HG03575 (cell line): ENCODE data around the gene LRMDA.

ENCODE experiments used
- ATAC-seq: cut with Tn5 transposase; IDR thresholded peaks from one replicate; pipeline ENCODE4 v1.9.1; 2021; ENCODE audit not compliant: unreplicated experiment, insufficient number of reproducible peaks, low FRiP score; ENCODE audit errors: extremely low read depth

The LRMDA gene

DNA sequence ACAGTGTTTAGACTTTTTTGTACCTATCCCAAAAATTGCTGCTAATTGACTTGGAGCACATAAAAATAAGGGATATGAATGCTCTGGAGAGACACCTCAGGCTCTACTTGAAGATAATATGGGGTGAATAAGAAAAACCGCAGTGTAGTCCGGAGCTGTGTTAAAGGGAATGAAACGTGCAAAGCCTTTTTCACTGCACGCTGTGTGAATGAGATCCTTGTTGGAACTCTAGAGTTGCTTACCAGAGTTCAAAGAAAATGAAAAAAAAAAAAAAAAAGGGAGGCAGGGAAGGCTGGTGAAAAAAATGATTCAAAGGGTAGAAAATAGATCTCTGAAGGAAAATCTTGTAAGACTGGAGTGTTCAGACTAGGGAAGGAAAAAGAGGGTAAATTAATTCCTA, 226.6 kb downstream of the LRMDA start:
- no peak for ATAC-seq

DNA sequence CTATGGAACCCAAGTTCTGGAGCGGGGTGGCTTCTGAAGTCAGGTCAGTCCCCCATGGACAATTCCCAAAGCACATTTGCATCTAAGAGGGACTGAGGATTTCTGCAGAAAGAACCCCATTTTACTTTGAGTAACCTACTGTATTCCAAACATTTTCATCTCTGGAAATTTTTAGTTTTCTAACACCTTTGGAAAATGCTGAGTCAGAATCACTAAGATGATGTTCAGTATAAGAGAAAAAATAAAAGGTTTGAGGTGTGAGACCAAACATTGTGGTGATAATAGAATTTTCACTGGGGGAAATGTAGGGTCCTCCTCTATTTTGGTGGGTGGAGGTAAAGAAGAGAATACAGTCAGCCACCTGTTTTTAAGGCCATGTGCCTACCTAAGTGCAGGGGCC, 227.1 kb downstream of the LRMDA start:
- ATAC-seq, result no peak

DNA sequence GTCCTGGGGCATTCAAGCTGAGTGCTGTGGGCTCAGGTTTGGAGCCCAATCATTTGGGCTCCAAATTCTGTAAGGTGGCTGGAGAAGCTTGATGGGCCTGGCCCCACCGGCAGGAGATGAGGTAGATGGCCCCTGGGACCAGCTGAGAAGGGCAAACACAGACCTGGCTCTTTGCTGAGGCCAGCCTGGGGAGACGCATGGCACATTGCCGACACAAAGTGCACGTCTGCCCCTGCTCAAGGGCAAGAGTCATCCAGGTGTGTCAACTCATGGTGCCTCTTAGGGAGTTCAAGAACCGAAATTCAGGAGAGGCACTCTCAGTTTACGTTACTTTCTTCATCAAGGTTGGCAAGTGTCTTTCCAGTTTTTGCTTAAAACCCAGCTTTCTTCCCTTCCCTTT, 227.5 kb downstream of the LRMDA start:
- no peak for ATAC-seq

DNA sequence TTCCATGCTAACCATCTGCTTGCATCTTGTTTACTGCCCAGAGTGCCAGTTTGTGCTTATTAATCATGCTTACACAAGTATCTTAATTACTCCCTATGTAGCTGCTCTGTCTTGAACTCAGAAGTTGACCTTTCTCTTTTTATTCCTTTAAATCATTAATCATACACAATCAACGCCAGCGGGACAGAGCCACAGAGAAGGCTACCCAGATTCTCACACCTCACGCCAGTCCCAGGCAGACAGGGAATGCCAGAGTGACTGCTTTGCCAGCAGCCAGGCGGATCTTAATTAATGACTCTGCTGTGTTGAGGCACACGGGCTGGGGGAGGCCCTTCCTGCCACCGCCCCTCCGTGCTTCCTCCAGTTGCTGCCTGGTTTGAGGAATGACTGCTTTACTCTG, 229.4 kb downstream of the LRMDA start:
- ATAC-seq, result no peak

DNA sequence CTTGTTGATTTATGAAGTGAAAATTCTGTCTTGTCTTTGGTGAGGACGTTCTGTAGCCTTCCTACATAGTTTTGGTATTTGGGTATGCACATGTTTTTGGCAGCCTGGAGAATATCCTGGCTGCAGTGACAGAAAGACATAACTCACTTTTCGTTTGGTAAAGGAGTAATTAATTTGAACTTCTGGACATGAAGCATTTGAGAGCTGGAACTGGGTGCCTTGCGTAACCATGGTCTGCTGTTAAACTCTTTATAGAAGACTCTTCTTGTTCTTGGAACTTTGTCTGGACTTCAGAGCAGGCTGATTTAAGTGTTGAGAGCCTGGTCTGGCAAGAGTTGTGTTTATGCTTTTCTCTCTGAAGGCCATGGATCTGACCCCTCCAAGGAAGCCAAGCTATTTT, 231.3 kb downstream of the LRMDA start:
- ATAC-seq, result no peak

DNA sequence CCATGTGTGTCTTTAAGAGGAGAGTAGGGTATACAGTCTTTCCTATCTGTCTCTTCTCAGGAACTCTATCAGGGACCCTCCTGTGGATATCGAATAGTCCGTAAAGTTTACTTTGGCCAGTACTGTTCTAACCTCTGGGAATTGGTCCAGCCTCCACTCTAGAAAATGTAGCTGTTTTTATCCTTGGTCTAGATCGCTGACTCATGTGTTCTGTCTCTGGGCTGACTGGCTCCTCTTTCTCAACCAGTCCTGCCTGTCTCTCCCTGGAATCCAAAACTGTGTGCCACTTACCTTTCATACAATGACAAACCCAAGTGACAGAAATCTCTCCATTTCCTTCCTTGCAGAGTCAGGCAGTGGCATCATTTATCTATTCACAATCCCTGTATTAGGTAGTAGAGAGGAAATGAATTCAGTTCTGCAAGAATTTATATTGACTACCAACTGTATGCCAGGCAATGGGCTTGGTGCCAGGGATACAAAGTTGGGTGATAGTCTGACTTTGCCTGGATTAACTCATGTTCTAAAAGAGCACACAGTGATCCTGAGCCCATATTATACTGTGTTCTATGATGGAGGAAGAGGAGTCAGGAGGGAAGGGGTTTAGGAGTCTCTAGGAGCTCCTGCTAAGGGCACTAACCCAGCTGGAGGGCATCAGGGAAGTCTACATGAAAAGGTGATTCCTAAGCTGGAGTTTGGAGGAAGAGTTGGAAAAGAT, 232.7 kb downstream of the LRMDA start:
- no peak for ATAC-seq

DNA sequence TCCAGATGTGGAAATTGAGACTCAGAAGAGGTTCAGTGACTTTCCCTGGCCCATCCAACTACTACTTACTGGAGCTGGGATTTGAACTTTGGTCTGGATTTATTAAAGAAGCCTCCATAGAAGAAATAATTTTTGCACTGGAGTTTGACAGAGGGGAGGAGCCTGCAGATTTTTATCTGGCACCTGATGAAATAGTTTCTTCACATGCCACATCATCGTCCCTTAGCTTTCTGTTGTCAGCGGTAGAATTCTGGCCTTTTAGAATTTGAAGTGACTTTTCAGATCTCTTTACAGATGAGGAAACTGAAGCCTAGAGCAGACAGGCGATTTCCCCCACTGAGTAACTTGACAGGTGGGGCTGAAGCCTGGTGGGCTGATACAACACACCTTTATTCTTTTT, 233.5 kb downstream of the LRMDA start:
- ATAC-seq, result no peak

DNA sequence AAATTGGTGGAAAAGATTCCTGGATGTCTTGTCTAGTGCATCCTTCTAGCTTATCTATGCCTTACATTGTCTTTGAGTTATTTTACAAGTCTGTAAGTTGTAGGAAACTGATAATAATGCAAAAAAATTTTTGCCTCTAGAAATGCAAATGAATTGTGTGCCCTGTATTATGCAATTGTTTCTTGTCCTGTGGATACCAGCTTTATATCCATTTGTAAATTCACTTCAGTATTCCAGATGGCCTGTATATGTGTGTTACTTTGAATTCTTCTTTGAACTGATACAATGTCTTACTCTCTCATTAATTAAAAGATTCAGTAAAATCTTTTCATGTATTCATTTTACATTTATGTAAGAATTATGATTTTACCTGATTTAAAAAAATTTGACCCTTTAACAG, 234.3 kb downstream of the LRMDA start:
- ATAC-seq, result no peak

DNA sequence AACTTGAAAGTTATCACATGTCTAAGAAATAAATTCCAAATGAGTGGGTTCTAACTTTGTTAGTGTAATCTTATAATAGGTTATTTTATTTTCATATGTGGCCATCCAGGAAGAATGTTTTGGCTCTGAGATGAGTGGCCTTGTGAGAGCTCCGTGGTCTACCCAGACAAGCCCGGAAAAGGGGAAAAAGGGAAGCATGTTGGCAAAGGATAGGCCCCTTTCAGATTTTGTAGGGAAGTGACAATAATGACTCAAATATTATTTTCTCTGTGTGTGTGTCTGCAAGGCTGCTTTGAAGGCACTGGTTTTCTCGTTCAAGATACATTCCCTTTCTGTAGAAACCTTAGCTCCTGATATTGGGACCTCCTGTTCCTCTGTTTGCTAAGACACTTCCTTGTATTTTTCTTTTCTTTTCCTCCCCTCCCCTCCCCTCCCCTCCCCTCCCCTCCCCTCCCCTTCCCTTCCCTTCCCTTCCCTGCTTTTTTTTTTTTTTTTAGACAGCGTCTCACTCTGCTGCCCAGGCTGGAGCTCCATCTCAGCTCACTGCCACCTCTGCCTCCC, 240.8 kb downstream of the LRMDA start:
- no peak for ATAC-seq

DNA sequence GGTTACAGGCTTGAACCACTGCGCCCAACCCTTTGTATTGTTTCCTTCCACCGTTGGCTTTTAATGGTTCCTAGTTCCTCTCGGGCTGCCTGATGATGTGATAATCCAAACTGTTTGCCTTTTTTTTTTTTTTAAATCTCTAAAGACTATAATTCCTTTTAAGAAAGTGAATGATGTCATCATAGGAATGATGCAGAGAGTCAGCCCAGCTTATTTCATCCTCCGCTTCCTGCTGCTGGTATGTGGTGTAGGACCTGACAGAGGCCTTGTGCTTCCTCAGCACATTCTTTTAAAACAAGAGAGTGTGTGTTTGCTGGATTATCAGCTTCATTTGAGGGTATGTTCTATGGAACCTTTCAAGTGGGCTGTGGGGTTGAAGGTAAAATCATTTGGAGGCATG, 241.4 kb downstream of the LRMDA start:
- no peak for ATAC-seq

DNA sequence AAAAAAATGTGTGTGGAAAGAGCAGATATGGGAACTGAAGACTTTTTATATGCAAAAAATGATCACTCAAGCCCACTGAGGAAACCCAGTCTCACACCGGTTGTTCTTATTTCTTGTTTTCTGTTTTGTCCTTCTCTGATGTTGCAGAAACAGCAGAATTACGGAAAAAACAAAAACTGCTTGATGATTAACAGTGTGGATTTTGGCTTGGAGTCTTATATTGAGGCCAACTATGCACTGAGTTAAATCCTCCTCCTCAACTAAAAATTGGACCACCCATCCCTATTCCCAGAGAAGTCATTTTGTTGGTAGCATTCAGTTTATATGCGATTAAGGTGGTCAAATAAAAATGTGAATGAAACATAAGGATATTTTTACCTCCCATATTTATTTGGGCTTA, 246.1 kb downstream of the LRMDA start:
- ATAC-seq, result no peak

DNA sequence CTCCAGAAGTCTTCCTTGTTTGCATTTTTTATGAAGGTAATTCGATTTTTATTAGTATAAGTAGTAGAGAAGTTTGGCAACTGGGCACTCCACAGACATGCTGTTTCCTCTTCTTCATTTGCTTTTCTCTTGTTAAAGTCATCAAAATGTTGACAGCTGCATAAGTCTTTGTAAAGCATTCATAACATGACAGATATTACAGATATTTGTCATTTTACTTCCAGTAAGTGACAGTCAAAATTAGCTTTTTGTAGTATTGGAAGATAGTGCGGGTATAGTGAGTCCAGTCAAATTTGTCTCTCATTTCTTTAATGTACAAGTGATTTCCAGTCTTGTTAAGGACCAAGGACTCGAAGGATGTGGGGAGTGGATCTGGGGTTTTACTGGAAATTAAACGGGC, 247.1 kb downstream of the LRMDA start:
- ATAC-seq, result no peak

DNA sequence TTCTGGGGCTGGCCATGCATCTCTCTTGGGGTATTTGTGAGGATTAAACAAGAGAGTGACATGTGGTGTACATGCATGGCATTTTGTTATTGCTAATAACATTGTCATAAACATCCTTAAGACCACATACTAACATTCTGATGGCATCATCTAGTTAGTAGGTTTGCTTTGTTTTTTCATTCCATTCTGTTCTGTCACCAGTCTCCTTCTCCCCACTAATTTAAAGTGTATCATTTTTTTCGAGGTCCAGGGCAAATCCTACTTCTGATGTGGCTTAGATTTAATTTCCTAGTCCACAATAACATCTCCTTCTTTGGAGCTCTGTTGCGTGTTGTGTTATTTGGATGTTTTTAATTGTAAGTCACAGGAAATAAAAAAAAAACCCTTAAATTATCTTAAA, 248.1 kb downstream of the LRMDA start:
- no peak for ATAC-seq

DNA sequence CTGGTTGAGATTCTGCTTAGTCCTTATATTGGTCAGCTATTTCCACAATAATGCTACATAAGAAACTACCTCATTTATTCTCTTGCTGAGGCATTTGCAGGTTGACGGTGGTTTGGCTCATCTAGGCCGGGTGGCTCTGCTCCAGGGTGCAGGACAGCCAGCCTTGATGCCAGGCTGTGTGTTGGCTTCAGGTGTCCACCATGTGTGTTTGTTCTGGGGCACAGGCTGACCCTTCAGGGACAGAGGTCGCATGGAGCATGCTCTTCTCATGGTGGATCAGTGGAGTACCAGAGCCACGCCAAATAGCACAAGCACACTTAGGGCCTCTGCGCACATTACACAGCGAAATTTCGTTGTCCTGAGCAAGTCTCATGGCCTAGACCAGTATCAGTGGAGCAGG, 249.9 kb downstream of the LRMDA start:
- no peak for ATAC-seq

DNA sequence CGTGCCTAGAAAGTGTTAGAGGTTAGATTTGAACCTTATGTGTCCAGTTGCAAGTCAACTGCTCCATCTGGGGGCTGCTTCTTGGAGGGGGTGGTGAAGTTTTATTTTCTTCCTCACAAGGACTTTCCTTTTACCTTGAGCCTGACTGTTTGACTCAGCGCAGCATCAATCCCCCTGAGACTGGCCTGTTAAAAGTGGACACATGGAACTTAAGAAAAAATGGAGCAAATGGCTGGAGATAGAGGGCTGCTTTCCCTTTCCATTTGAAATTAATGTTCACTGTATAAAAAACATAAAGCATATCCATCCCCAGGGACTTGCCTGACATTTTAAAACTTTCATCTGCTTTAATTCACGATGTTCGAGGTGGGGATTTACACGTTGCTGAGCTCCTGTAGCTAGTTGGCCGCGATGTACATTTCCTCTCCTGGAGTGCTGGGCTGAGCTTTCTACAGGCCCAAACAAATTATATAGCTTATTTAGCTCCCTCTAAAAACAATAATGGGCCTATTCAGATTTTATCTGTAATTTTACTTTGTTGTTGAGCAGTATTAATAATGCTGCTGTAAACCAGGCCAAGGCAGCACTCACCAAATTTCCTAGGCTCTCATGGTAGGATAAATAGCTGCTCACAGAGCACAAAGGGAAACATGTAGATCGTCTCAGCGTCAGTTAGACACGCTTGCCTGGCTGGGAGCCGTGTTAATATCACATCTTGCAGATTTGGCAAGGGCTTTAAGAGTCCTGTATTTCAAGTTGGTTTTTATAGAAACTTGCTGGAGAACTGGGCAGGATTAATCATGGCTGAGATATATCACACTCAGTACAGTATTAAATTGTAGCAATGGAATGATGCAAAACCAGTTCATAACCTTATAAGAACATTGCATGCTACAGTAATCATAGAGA, 251.5 kb downstream of the LRMDA start:
- no peak for ATAC-seq

DNA sequence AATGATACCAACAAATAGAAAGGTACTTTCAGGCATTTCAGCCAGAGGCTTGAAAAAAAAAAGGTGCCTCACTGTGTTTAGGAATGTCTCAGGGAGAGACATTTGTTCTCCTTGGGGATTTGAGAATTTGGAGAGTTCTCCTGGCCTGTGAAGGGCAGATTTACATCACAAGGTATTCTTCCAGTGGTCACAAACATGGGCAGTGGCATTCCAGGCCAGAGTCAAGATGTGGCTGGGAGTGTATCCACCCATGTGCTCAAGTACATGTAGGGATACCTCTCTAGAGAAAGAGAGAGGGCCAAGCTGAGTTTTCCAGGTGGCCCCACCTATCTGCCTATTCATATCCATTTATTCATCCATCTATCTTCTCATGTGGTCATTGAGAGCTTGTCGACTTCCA, 253.8 kb downstream of the LRMDA start:
- no peak for ATAC-seq

DNA sequence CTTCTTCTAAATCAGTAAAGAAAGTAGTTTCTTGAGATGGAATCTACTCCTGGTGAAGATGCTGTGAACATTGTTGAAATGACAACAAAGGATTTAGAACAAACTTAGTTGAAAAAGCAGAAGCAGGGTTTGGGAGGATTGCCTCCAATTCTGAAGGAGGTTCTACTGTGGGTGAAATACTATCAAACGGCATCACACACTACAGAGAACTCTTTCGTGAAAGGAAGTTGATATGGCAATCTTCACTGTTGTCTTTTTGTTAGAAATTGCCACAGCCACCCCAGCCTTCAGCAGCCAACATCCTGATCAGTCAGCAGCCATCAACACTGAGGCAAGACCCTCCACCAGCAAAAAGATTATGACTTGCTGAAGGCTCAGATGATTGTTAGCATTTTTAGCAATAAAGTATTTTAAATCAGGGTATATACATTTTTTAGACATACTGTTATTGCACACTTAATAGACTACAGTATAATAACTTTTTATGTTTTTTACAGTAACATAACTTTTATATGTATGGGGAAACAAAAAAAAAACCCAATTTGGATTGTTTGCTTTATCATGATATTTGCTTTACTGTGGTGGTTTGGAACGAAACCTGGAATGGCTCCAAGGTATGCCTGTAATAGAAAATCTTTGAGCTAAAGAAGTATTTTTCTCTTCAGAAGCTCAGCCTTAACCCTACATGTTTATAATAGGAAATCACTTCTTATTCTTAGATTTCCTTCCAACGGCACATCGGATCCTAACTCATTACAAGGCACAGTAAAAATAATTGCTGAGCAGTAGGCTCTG, 257.3 kb downstream of the LRMDA start:
- no peak for ATAC-seq

DNA sequence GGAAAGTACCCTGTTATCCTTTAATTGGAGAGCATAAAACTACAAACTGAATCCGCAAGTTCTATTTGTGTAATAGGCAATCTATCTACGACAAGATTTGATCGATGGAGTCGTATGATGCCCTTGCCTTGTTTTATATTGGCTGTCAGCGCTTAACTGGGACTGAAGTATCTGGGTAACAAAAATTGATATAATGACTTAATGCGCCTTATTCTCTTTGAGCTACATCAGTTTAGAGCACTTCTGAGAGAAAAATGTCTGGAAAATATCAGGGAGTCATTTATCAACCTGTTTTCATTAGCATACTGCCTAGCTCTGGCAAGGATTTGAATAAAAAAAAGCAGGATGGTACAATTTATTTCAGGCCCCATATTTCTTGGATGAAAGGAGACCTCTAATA, 262.1 kb downstream of the LRMDA start:
- ATAC-seq, result no peak

DNA sequence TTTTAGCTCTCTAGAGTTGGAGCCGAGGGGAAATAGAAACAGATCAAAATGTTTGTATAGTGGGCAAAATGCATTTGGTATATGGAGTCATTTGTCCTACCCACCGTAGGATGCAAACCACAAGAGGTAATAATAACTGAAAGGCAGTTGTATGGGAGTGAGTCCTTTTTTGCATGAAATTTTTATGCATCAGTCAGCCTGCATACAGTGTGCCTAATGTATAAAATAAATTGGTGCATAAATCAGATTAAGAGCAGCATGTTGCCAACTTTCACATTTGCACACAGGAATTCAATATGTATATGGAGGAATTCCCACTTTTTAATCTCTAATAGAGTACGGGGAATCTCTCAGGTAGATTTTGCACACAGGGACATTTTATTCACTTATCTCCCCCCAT, 262.8 kb downstream of the LRMDA start:
- no peak for ATAC-seq
